ENCODE measurements around the gene LPCAT4. TPM values are rescaled to one million over a fixed set of nuclear protein-coding genes. Genes with fewer than 3 reads are reported as not detected.
"Not testable (repeated sequence)": the region's sequence is repeated elsewhere in the genome, so short reads cannot be mapped to it uniquely, and the experiment has no call there.

The LPCAT4 gene
- total RNA-seq, 1 donor from 2014 or later: 113 TPM

GRCh38 chr15:34376856-34377255, 9.9 kb upstream of the LPCAT4 start:
- TF ChIP-seq CTCF (IDR thresholded peaks at IDR 0.05): no peak
- no peaks in the 10 kb centered on the region for H3K4me1 ChIP-seq
- intact Hi-C loops (cut with DNase I): no loop called here
- no peak overlapping the region for H3K4me3 ChIP-seq
- H3K9me3 ChIP-seq: no peaks in the 10 kb centered on the region
- H3K27ac ChIP-seq: no peak overlapping the region
- no peaks in the 10 kb centered on the region for H3K27me3 ChIP-seq
- H3K36me3 ChIP-seq: no peaks in the 10 kb centered on the region
- DNase-seq (ENCODE audit: low spot score in 2 of 2): no peak

- not testable (repeated sequence) for DNase-seq (ENCODE audit: low spot score in 2 of 2)
Observed at GRCh38 chr15:34375541-34375940, 8.5 kb upstream of the LPCAT4 start.

GRCh38 chr15:34374816-34375215, 7.8 kb upstream of the LPCAT4 start:
- Histone ChIP-seq H3K27ac (no peak overlapping the region), H3K9me3 (no peaks in the 10 kb centered on the region), H3K36me3 (no peaks in the 10 kb centered on the region), H3K4me1 (no peaks in the 10 kb centered on the region), H3K27me3 (no peaks in the 10 kb centered on the region), H3K4me3 (no peak overlapping the region)
- DNase-seq (ENCODE audit: low spot score in 2 of 2): no peak
- intact Hi-C loops (cut with DNase I): no loop called here
- no peak for TF ChIP-seq CTCF (IDR thresholded peaks at IDR 0.05)

More at GRCh38 chr15:34375541-34375940, 8.5 kb upstream of the LPCAT4 start:
- H3K4me3 ChIP-seq; H3K9me3 ChIP-seq; intact Hi-C loops (cut with DNase I); H3K27me3 ChIP-seq; H3K36me3 ChIP-seq; H3K27ac ChIP-seq; H3K4me1 ChIP-seq: not testable (repeated sequence)

GRCh38 chr15:34373951-34374350, 7.0 kb upstream of the LPCAT4 start:
- Histone ChIP-seq H3K4me1 (no peaks in the 10 kb centered on the region), H3K27me3 (no peaks in the 10 kb centered on the region), H3K9me3 (no peaks in the 10 kb centered on the region), H3K4me3 (no peak overlapping the region), H3K27ac (no peak overlapping the region), H3K36me3 (no peaks in the 10 kb centered on the region)
- TF ChIP-seq CTCF (IDR thresholded peaks at IDR 0.05): no peak
- intact Hi-C loops (cut with DNase I): no loop called here
- no peak for DNase-seq (ENCODE audit: low spot score in 2 of 2)

GRCh38 chr15:34370643-34371042, 3.6 kb upstream of the LPCAT4 start:
- Histone ChIP-seq H3K36me3 (no peaks in the 10 kb centered on the region), H3K27ac (no peak overlapping the region), H3K9me3 (no peaks in the 10 kb centered on the region), H3K4me3 (no peak overlapping the region), H3K4me1 (peaks cover 3 to 6% of the 10 kb centered on the region in 2 donors), H3K27me3 (no peaks in the 10 kb centered on the region)
- DNase-seq (ENCODE audit: low spot score in 2 of 2): no peak
- intact Hi-C loops (cut with DNase I): no loop called here
- TF ChIP-seq CTCF (IDR thresholded peaks at IDR 0.05): no peak

- H3K4me3 ChIP-seq: no peak overlapping the region
- intact Hi-C loops (cut with DNase I): no loop called here
- no peak for DNase-seq (ENCODE audit: low spot score in 2 of 2)
- no peaks in the 10 kb centered on the region for H3K9me3 ChIP-seq
- no peak overlapping the region for H3K27ac ChIP-seq
- H3K4me1 ChIP-seq: peaks cover 6 to 11% of the 10 kb centered on the region in 2 donors
- TF ChIP-seq CTCF (IDR thresholded peaks at IDR 0.05): no peak
- no peaks in the 10 kb centered on the region for H3K27me3 ChIP-seq
- no peaks in the 10 kb centered on the region for H3K36me3 ChIP-seq
Observed at GRCh38 chr15:34370129-34370528, 3.1 kb upstream of the LPCAT4 start.

All from ascending aorta (tissue), 2 donors.